ENCODE data around the gene ADD1.
A peak's percentile ranks its signal among the peaks of the same experiment; 100 is the strongest.

Gene ADD1

GRCh38 chr4:2925931-2926860, 82.6 kb downstream of the ADD1 start:
- DNase-seq: no peak

DNA sequence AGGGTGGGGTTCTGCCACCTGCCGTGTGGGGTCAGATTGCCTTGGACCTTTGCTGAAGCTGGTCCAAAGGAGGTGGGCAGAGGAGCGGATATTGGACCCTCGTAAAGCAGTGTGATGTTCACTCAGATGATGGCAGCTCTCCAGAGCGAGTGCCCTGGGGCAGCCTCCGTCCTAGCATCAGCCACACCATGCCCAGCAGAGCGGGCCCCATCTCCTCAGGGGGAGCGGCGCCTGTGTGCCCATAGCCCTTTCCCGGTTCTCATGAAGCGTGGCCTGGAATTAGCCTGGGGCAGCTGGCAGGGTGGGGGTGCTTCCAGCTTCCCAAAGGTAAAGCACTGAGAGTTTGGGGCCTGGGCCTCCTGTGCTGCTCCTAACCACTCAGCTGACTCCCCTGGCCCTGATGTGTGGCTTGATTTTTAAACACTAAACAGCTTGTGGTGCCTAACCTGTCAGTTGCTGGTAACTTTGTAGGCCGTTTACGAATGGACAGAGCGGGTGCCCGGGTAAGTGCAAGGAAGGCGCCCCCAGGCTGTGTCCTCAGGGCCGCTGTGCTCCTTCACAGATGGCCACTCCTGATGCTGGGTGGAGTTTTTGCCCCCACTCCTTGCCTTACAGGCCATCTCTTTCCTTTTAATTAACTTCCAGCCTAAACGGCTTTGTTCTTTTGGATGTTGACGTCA, 83.5 kb downstream of the ADD1 start:
- no peak for DNase-seq

DNA sequence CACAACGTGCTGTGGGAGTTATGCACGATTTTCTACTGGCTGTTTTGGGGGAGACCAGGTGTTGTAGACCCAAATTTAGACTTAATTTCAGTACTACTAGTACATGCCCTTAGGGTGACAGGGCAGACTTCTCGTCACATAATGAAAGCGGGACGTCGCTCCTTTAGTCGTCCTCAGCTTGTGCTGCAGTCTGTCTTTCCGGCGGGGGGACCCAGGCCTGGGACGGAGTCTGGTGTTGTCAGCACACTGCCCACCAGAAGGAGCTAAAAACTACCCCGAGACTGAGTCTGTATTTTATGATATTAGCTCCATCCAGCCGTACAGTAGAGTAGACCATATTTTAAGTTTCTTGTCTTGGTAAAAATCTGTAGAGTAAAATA, 84.0 kb downstream of the ADD1 start:
- DNase-seq: no peak

- no peak for DNase-seq
These were observed 84.9 kb downstream of the ADD1 start for GRCh38 chr4:2928242-2929176.

GRCh38 chr4:2929469-2929868, 85.8 kb downstream of the ADD1 start:
- DNase-seq: no peak

DNA sequence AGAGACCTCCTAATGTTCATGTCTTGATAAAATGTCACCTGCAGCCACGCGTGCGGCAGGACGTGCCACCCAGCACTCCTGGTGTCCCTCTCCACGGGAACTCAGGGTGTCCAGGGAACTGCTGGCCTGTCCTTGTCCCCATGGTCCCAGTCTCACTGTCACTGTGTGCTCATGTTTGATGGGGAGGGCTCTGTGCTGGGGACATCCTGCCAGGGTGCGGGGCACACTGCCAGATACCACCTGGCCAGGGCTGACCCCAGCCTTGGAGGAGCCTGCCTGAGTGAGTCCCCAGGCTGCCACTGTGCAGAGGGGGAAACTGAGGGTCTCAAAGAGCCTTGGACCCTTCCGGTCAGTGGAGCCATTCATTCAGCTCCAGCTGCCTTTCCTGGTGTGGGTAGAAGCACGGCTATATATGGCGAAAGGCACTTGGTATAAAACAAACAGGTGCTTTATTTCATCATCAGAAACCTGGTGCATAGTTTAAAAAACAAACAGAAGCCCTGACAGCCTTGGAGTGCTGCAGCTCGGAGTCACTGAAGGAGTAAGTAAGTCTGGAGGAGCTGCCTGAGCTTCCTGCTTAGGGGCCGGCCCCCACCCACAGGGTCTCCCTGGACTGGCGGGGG, 86.6 kb downstream of the ADD1 start:
- DNase-seq: no peak

- DNase-seq: no peak
These were observed 87.3 kb downstream of the ADD1 start for GRCh38 chr4:2930758-2931511.

- peak; percentile 68 to 81 for DNase-seq
These were observed 88.1 kb downstream of the ADD1 start for GRCh38 chr4:2931512-2932301.

DNA sequence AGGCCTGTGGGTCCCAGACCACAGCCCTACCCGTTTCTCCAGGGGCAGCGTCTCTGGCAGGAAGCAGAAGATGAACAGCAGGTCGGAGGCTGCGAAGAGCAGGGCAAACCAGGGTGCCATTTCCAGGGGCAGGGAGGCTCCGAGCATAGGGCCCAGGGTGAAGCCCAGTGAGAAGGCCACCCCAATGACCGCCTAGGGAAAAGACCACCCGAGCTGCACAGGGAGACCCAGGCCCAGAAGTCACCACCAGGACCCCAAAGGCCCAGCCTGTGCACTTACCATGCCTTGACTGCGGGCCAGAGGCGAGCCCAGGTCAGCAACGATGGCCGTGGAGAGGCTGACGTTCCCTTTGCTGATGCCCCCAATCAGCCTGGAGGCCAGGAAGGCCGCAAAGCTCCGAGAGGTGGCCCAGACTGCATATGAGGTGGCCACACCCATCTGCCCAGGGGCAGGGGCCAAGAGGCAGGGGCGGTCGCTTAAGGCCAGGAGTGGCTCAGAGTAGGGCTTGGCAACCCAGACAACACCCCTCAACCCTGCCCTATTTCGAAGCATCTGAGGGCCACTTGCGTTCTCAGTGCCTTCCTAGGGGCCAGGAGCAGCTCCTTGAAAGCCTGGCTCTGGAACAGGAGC, 88.8 kb downstream of the ADD1 start:
- no peak for DNase-seq

- DNase-seq: no peak
These were observed 89.4 kb downstream of the ADD1 start for GRCh38 chr4:2932951-2933565.

- DNase-seq: no peak
These were observed 90.0 kb downstream of the ADD1 start for GRCh38 chr4:2933566-2934076.

- peak; percentile 74 to 78 for DNase-seq
These were observed 90.6 kb downstream of the ADD1 start for GRCh38 chr4:2934077-2934812.

DNA sequence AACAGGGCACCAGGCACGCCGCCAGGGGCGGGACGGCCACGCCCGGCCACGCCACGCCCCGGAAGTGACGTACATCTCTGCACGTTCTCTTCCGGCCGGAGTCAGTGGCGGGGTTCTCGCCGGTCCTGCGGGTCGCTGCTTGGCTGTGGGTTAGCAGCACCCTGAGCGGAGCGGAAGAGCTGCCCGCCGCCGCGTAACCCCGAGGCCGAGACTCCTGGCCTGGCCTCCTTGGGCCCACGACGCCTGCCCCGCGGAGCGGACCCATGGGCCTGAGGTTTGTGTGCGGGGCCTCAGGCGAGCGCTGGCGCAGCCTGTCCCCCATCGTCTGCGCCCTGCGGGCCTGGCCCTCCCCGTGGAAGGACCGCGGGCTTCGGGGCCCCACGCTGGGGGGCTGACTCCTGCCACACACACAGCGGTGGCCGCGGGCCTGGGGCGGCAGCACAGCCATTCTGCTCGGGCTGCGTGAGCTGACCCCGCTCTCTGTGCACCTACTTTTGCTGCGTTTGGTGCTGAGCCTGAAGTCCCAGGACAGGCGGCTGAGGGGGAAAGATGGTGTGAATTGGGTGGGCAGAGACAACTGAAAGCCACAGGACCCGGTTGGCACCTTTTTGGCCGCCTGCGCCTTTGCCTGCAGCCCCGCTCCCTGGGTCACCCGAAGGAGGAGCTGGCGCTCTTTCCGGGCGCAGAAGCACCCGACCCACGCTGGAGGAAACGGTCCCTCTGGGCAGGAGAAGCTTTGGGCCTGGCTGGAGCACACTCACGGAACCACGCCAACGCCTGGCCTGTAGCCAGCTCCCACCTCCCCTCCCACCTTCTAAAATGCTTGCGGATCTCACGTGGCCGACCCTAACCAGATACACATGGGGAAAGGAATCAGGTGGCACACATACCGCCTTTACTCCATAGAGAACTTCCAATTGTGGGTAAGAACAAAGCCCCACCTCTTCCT, 91.4 kb downstream of the ADD1 start:
- DNase-seq: peak; percentile 85 to 97

GRCh38 chr4:2935762-2936743, 92.4 kb downstream of the ADD1 start:
- peak; percentile 42 to 82 for DNase-seq

DNA sequence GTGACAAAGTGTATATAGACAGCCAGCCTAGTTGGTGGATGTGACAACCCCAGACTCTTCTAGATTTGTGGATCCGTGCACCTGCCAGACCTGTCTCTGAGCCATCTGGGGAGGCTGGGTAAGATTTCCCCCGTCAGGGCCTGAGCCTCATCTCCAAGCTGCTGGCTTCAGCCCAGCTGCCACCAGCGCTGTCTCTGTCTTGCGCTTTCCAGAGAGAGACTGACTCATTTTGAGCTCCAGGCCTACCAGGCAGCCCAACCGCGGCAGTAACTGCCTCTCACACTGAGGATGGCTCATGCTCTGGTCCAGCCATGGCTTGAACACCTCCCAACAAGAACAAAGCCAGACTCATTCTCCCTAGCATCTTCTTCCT, 93.1 kb downstream of the ADD1 start:
- no peak for DNase-seq

- DNase-seq: no peak
These were observed 93.7 kb downstream of the ADD1 start for GRCh38 chr4:2937146-2937857.

Data from inflammatory macrophage treated with lipopolysaccharide for 1 hour (primary cell).